Measurements from ENCODE around the gene NTN1. TPM values are rescaled to one million over a fixed set of nuclear protein-coding genes. Genes with fewer than 3 reads are reported as not detected.
"Not testable (repeated sequence)": the region's sequence is repeated elsewhere in the genome, so short reads cannot be mapped to it uniquely, and the experiment has no call there.

Gene NTN1
- total RNA-seq, 1 donor from 2014 or later: 4.7 TPM

GRCh38 chr17:9104370-9105041 lies 83.2 kb downstream of the NTN1 start:
- peaks cover 8% of the 10 kb centered on the region for H3K4me1 ChIP-seq
- H3K4me3 ChIP-seq: no peak overlapping the region
- H3K36me3 ChIP-seq: no peaks in the 10 kb centered on the region
- no peak for DNase-seq (ENCODE audit: extremely low spot score in 2 of 2)
- TF ChIP-seq POLR2AphosphoS5 (IDR thresholded peaks at IDR 0.05; ENCODE audit: insufficient read depth in 1 of 2, low read depth in 1 of 2) (no peak), POLR2A (IDR thresholded peaks at IDR 0.05) (no peak)
- TF ChIP-seq, protein P1, sequence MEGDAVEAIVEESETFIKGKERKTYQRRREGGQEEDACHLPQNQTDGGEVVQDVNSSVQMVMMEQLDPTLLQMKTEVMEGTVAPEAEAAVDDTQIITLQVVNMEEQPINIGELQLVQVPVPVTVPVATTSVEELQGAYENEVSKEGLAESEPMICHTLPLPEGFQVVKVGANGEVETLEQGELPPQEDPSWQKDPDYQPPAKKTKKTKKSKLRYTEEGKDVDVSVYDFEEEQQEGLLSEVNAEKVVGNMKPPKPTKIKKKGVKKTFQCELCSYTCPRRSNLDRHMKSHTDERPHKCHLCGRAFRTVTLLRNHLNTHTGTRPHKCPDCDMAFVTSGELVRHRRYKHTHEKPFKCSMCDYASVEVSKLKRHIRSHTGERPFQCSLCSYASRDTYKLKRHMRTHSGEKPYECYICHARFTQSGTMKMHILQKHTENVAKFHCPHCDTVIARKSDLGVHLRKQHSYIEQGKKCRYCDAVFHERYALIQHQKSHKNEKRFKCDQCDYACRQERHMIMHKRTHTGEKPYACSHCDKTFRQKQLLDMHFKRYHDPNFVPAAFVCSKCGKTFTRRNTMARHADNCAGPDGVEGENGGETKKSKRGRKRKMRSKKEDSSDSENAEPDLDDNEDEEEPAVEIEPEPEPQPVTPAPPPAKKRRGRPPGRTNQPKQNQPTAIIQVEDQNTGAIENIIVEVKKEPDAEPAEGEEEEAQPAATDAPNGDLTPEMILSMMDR (IDR thresholded peaks at IDR 0.05): no peak
- no peaks in the 10 kb centered on the region for H3K9me3 ChIP-seq
- no peak overlapping the region for H3K27ac ChIP-seq
- intact Hi-C loops (cut with DNase I): no loop called here
- H3K27me3 ChIP-seq: no peaks in the 10 kb centered on the region

GRCh38 chr17:9105068-9105868 lies 84.0 kb downstream of the NTN1 start:
- Histone ChIP-seq H3K9me3 (no peaks in the 10 kb centered on the region), H3K27ac (no peak overlapping the region), H3K4me3 (no peak overlapping the region), H3K36me3 (no peaks in the 10 kb centered on the region), H3K27me3 (no peaks in the 10 kb centered on the region), H3K4me1 (peaks cover 8% of the 10 kb centered on the region)
- intact Hi-C loops (cut with DNase I): no loop called here
- DNase-seq (ENCODE audit: extremely low spot score in 2 of 2): no peak
- TF ChIP-seq POLR2AphosphoS5 (IDR thresholded peaks at IDR 0.05; ENCODE audit: insufficient read depth in 1 of 2, low read depth in 1 of 2) (no peak), POLR2A (IDR thresholded peaks at IDR 0.05) (no peak)
- TF ChIP-seq, protein P1 (IDR thresholded peaks at IDR 0.05): no peak

GRCh38 chr17:9106278-9106677 lies 85.0 kb downstream of the NTN1 start:
- H3K4me3 ChIP-seq; DNase-seq (ENCODE audit: extremely low spot score in 2 of 2); intact Hi-C loops (cut with DNase I); H3K4me1 ChIP-seq; H3K9me3 ChIP-seq; H3K27me3 ChIP-seq; H3K27ac ChIP-seq; H3K36me3 ChIP-seq: not testable (repeated sequence)

DNA sequence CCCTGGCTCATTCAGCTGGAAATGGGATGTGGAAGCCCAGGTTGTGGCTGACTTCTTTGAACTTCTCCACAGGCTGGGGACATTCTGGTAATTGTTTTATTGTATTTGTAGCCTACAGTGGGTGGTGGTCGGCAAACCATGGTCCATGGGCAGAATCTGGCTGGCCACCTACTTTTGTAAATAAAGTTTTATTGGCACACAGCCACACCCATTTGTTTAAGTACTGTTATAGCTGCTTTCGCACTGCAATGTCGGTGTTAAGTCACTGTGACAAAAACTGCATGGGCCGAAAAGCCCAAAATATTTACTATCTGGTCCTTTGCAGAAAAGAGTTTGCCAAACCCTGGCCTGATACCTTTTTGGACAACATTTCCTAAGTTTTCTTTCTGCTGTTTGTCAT lies 86.2 kb downstream of the NTN1 start:
- no peak for TF ChIP-seq POLR2A (IDR thresholded peaks at IDR 0.05)
- TF ChIP-seq POLR2AphosphoS5 (IDR thresholded peaks at IDR 0.05; ENCODE audit: insufficient read depth in 1 of 2, low read depth in 1 of 2): no peak
- TF ChIP-seq, protein P1 (IDR thresholded peaks at IDR 0.05): no peak
- Histone ChIP-seq H3K27me3 (no peaks in the 10 kb centered on the region), H3K9me3 (no peaks in the 10 kb centered on the region), H3K36me3 (no peaks in the 10 kb centered on the region), H3K27ac (no peak overlapping the region), H3K4me3 (no peak overlapping the region), H3K4me1 (peaks cover 8% of the 10 kb centered on the region)
- DNase-seq (ENCODE audit: extremely low spot score in 2 of 2): no peak
- intact Hi-C loops (cut with DNase I): no loop called here

DNA sequence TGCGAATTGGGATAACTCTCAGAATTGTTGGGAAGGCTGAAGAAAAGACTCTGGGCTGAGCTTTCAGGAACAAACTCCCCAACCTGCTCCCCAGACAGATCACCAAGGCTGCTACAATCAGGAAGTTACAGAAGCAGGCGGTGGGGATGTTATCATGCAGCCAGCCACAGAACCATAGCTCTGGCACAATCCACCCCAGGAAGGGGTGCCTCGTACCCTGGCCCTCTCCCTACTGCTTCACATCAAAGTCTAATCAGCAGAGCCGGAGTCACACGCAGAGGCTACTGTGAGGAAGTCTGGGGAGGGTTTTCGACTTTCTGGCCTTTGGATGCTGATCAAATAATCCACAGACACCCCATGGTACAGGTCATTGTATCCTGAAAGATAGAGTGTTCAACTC lies 86.8 kb downstream of the NTN1 start:
- no peaks in the 10 kb centered on the region for H3K9me3 ChIP-seq
- H3K27ac ChIP-seq: no peak overlapping the region
- H3K4me3 ChIP-seq: no peak overlapping the region
- DNase-seq (ENCODE audit: extremely low spot score in 2 of 2): no peak
- intact Hi-C loops (cut with DNase I): no loop called here
- TF ChIP-seq POLR2AphosphoS5 (IDR thresholded peaks at IDR 0.05; ENCODE audit: insufficient read depth in 1 of 2, low read depth in 1 of 2) (no peak), POLR2A (IDR thresholded peaks at IDR 0.05) (no peak)
- TF ChIP-seq, protein P1 (IDR thresholded peaks at IDR 0.05): no peak
- no peaks in the 10 kb centered on the region for H3K36me3 ChIP-seq
- H3K4me1 ChIP-seq: peaks cover 8% of the 10 kb centered on the region
- no peaks in the 10 kb centered on the region for H3K27me3 ChIP-seq
